T-helper 1 cell treated with Interleukin-12 subunit alpha and Interleukin-12 subunit beta and Interleukin-4 antibody, amounts not matched to agents 30 μg/mL and 1 μg/mL, for 36 hours (primary cell): ENCODE results near the gene CASZ1.

Experiments
- H3K27ac Mint-ChIP-seq: one replicate; pipeline ENCODE4 v1.8.0; 2021; ENCODE audit warnings: mild to moderate bottlenecking, mixed read lengths
- H3K27me3 Mint-ChIP-seq: one replicate; pipeline ENCODE4 v1.8.0; 2021; ENCODE audit warnings: low read depth, mixed read lengths
- H3K36me3 Mint-ChIP-seq: one replicate; pipeline ENCODE4 v1.8.0; 2021; ENCODE audit warnings: low read depth, mixed read lengths
- H3K4me1 Mint-ChIP-seq: one replicate; pipeline ENCODE4 v1.8.0; 2021; ENCODE audit warnings: low read depth, mixed read lengths
- H3K4me3 Mint-ChIP-seq: one replicate; pipeline ENCODE4 v1.8.0; 2021; ENCODE audit warnings: mild to moderate bottlenecking, moderate library complexity, mixed read lengths
- H3K9me3 Mint-ChIP-seq: one replicate; pipeline ENCODE4 v1.8.0; 2021; ENCODE audit warnings: mixed read lengths

The CASZ1 gene

GRCh38 chr1:10630661-10631120 is 165.8 kb downstream of the CASZ1 start:
- no peak overlapping the region for H3K27ac Mint-ChIP-seq
- H3K4me1 Mint-ChIP-seq, result no peaks in the 10 kb centered on the region
- no peaks in the 10 kb centered on the region for H3K36me3 Mint-ChIP-seq
- H3K9me3 Mint-ChIP-seq, result no peaks in the 10 kb centered on the region
- no peak overlapping the region for H3K4me3 Mint-ChIP-seq
- no peaks in the 10 kb centered on the region for H3K27me3 Mint-ChIP-seq

GRCh38 chr1:10629816-10630571 is 166.5 kb downstream of the CASZ1 start:
- no peaks in the 10 kb centered on the region for H3K27me3 Mint-ChIP-seq
- H3K9me3 Mint-ChIP-seq, result no peaks in the 10 kb centered on the region
- no peaks in the 10 kb centered on the region for H3K36me3 Mint-ChIP-seq
- H3K4me3 Mint-ChIP-seq, result no peak overlapping the region
- no peaks in the 10 kb centered on the region for H3K4me1 Mint-ChIP-seq
- no peak overlapping the region for H3K27ac Mint-ChIP-seq

GRCh38 chr1:10629091-10629815 is 167.2 kb downstream of the CASZ1 start:
- no peak overlapping the region for H3K27ac Mint-ChIP-seq
- H3K36me3 Mint-ChIP-seq, result no peaks in the 10 kb centered on the region
- H3K4me3 Mint-ChIP-seq, result no peak overlapping the region
- H3K4me1 Mint-ChIP-seq, result no peaks in the 10 kb centered on the region
- no peaks in the 10 kb centered on the region for H3K9me3 Mint-ChIP-seq
- no peaks in the 10 kb centered on the region for H3K27me3 Mint-ChIP-seq

- H3K27me3 Mint-ChIP-seq, result no peaks in the 10 kb centered on the region
- no peaks in the 10 kb centered on the region for H3K9me3 Mint-ChIP-seq
- no peaks in the 10 kb centered on the region for H3K36me3 Mint-ChIP-seq
- H3K4me1 Mint-ChIP-seq, result no peaks in the 10 kb centered on the region
- H3K4me3 Mint-ChIP-seq, result no peak overlapping the region
- no peak overlapping the region for H3K27ac Mint-ChIP-seq
These were observed 167.8 kb downstream of the CASZ1 start for GRCh38 chr1:10628685-10629084.

- no peaks in the 10 kb centered on the region for H3K36me3 Mint-ChIP-seq
- H3K4me1 Mint-ChIP-seq, result no peaks in the 10 kb centered on the region
- no peak overlapping the region for H3K27ac Mint-ChIP-seq
- H3K27me3 Mint-ChIP-seq, result no peaks in the 10 kb centered on the region
- H3K9me3 Mint-ChIP-seq, result no peaks in the 10 kb centered on the region
- H3K4me3 Mint-ChIP-seq, result no peak overlapping the region
These were observed 169.5 kb downstream of the CASZ1 start for GRCh38 chr1:10626791-10627410.

GRCh38 chr1:10626131-10626731 is 170.2 kb downstream of the CASZ1 start:
- H3K9me3 Mint-ChIP-seq, result no peaks in the 10 kb centered on the region
- no peaks in the 10 kb centered on the region for H3K4me1 Mint-ChIP-seq
- H3K27ac Mint-ChIP-seq, result no peak overlapping the region
- no peaks in the 10 kb centered on the region for H3K36me3 Mint-ChIP-seq
- H3K27me3 Mint-ChIP-seq, result no peaks in the 10 kb centered on the region
- no peak overlapping the region for H3K4me3 Mint-ChIP-seq

- Mint-ChIP-seq H3K4me1 (no peaks in the 10 kb centered on the region), H3K36me3 (no peaks in the 10 kb centered on the region)
These were observed 170.9 kb downstream of the CASZ1 start for GRCh38 chr1:10625554-10625953.

GRCh38 chr1:10625076-10625475 is 171.4 kb downstream of the CASZ1 start:
- Mint-ChIP-seq H3K36me3 (no peaks in the 10 kb centered on the region), H3K27ac (no peak overlapping the region), H3K4me1 (no peaks in the 10 kb centered on the region), H3K27me3 (no peaks in the 10 kb centered on the region), H3K4me3 (no peak overlapping the region), H3K9me3 (no peaks in the 10 kb centered on the region)

More at GRCh38 chr1:10625554-10625953, 170.9 kb downstream of the CASZ1 start:
- no peaks in the 10 kb centered on the region for H3K9me3 Mint-ChIP-seq
- H3K27ac Mint-ChIP-seq, result no peak overlapping the region
- H3K27me3 Mint-ChIP-seq, result no peaks in the 10 kb centered on the region
- no peak overlapping the region for H3K4me3 Mint-ChIP-seq

GRCh38 chr1:10624256-10625050 is 172.0 kb downstream of the CASZ1 start:
- Mint-ChIP-seq H3K27me3 (no peaks in the 10 kb centered on the region), H3K36me3 (no peaks in the 10 kb centered on the region), H3K9me3 (no peaks in the 10 kb centered on the region), H3K27ac (no peak overlapping the region), H3K4me3 (no peak overlapping the region), H3K4me1 (no peaks in the 10 kb centered on the region)

GRCh38 chr1:10623686-10624145 is 172.7 kb downstream of the CASZ1 start:
- no peaks in the 10 kb centered on the region for H3K36me3 Mint-ChIP-seq

GRCh38 chr1:10622910-10623685 is 173.3 kb downstream of the CASZ1 start:
- H3K4me3 Mint-ChIP-seq, result no peak overlapping the region
- no peaks in the 10 kb centered on the region for H3K4me1 Mint-ChIP-seq
- H3K36me3 Mint-ChIP-seq, result no peaks in the 10 kb centered on the region
- no peaks in the 10 kb centered on the region for H3K27me3 Mint-ChIP-seq
- H3K27ac Mint-ChIP-seq, result no peak overlapping the region
- H3K9me3 Mint-ChIP-seq, result no peaks in the 10 kb centered on the region

More at GRCh38 chr1:10623686-10624145, 172.7 kb downstream of the CASZ1 start:
- no peak overlapping the region for H3K27ac Mint-ChIP-seq
- no peaks in the 10 kb centered on the region for H3K9me3 Mint-ChIP-seq
- H3K4me1 Mint-ChIP-seq, result no peaks in the 10 kb centered on the region
- no peaks in the 10 kb centered on the region for H3K27me3 Mint-ChIP-seq
- no peak overlapping the region for H3K4me3 Mint-ChIP-seq

- Mint-ChIP-seq H3K9me3 (no peaks in the 10 kb centered on the region), H3K36me3 (no peaks in the 10 kb centered on the region), H3K27ac (no peak overlapping the region), H3K4me1 (no peaks in the 10 kb centered on the region), H3K4me3 (no peak overlapping the region), H3K27me3 (no peaks in the 10 kb centered on the region)
These were observed 174.5 kb downstream of the CASZ1 start for GRCh38 chr1:10621906-10622305.

- no peak overlapping the region for H3K27ac Mint-ChIP-seq
- H3K36me3 Mint-ChIP-seq, result no peaks in the 10 kb centered on the region
- H3K4me1 Mint-ChIP-seq, result no peaks in the 10 kb centered on the region
- H3K27me3 Mint-ChIP-seq, result no peaks in the 10 kb centered on the region
- H3K9me3 Mint-ChIP-seq, result no peaks in the 10 kb centered on the region
- H3K4me3 Mint-ChIP-seq, result no peak overlapping the region
These were observed 175.7 kb downstream of the CASZ1 start for GRCh38 chr1:10620776-10621175.
